Liver (tissue), 9 donors: Measurements from ENCODE around the gene ARID5B. TPM values are rescaled to one million over a fixed set of nuclear protein-coding genes. Genes with fewer than 3 reads are reported as not detected.

Experiments used
- DNase-seq: peaks from one replicate; pipeline ENCODE4 v3.0.0-alpha.2; 2017; ENCODE audit warnings: low spot score
- H3K27ac ChIP-seq, 2 donors: one replicate each; pipeline ENCODE4 v1.7.0; 2013; ENCODE audit warnings: inconsistent platforms in 2 of 2, low read length in 2 of 2, control low read depth in 1 of 2, low read depth in 1 of 2, mild to moderate bottlenecking in 1 of 2
- H3K27me3 ChIP-seq, 4 donors: one replicate each; pipeline versions ENCODE4 v1.6.1 to v1.7.0; 2013; ENCODE audit warnings: low read length in 3 of 4, inconsistent platforms in 1 of 4, mild to moderate bottlenecking in 1 of 4, moderate library complexity in 1 of 4; ENCODE audit not compliant: control insufficient read depth in 4 of 4, insufficient read depth in 4 of 4
- H3K36me3 ChIP-seq, 4 donors: one replicate each; pipeline versions ENCODE4 v1.6.1 to v1.7.0; 2013; ENCODE audit warnings: low read length in 3 of 4, mild to moderate bottlenecking in 3 of 4, low read depth in 1 of 4, moderate library complexity in 1 of 4; ENCODE audit not compliant: control insufficient read depth in 4 of 4, insufficient read depth in 3 of 4
- H3K4me1 ChIP-seq, 4 donors: one replicate each; pipeline versions ENCODE4 v1.6.1 to v1.7.0; 2013; ENCODE audit warnings: low read length in 3 of 4, mild to moderate bottlenecking in 3 of 4, moderate library complexity in 1 of 4; ENCODE audit not compliant: control insufficient read depth in 4 of 4, insufficient read depth in 4 of 4
- H3K4me3 ChIP-seq, 3 donors: one replicate each; pipeline versions ENCODE4 v1.6.1 to v1.7.0; 2013; ENCODE audit warnings: low read length in 3 of 3, control low read depth in 1 of 3, low read depth in 1 of 3, mild to moderate bottlenecking in 1 of 3
- H3K9ac ChIP-seq, 2 donors: one replicate each; pipeline ENCODE4 v1.7.0; 2013; ENCODE audit warnings: low read length in 2 of 2, mild to moderate bottlenecking in 2 of 2, moderate library complexity in 2 of 2, control low read depth in 1 of 2, low read depth in 1 of 2
- H3K9me3 ChIP-seq, 4 donors: one replicate each; pipeline versions ENCODE4 v1.6.1 to v1.7.0; 2013; ENCODE audit warnings: low read length in 3 of 4; ENCODE audit not compliant: control insufficient read depth in 4 of 4
- CTCF ChIP-seq: fragments of 150-350 bp; IDR thresholded peaks from 2 replicates; pipeline ENCODE4 v1.5.1; 2017; ENCODE audit warnings: improper control_type of control experiment, low read depth, low read length; ENCODE audit not compliant: missing input control
- EGR1 ChIP-seq, 2 donors: IDR thresholded peaks; 2 replicates each; pipeline ENCODE4 v1.6.1; 2016 to 2018; ENCODE audit warnings: antibody characterized with exemption in 2 of 2, low read depth in 2 of 2
- FOXA1 ChIP-seq: IDR thresholded peaks from 2 replicates; pipeline ENCODE4 v1.6.1; 2016; ENCODE audit warnings: antibody characterized with exemption
- HNF4A ChIP-seq, 2 donors: conservative IDR thresholded peaks; 2 replicates each; pipeline ENCODE4 v1.6.1; 2016; ENCODE audit warnings: antibody characterized with exemption in 2 of 2, mild to moderate bottlenecking in 2 of 2
- HNF4G ChIP-seq: IDR thresholded peaks from 2 replicates; pipeline ENCODE4 v1.6.1; 2016; ENCODE audit warnings: antibody characterized with exemption
- JUND ChIP-seq, 2 donors: IDR thresholded peaks; 2 replicates each; pipeline ENCODE4 v1.6.1; 2016; ENCODE audit warnings: antibody characterized with exemption in 2 of 2
- NR2F2 ChIP-seq: IDR thresholded peaks from 2 replicates; pipeline ENCODE4 v1.6.1; 2016; ENCODE audit warnings: antibody characterized with exemption
- RAD21 ChIP-seq, 2 donors: IDR thresholded peaks; 2 replicates each; pipeline ENCODE4 v1.6.1; 2016; ENCODE audit warnings: antibody characterized with exemption in 2 of 2, mild to moderate bottlenecking in 2 of 2
- RXRA ChIP-seq, 2 donors: IDR thresholded peaks; 2 replicates each; pipeline ENCODE4 v1.6.1; 2017 to 2018; ENCODE audit warnings: antibody characterized with exemption in 2 of 2, mild to moderate bottlenecking in 1 of 2
- SP1 ChIP-seq: IDR thresholded peaks from 2 replicates; pipeline ENCODE4 v1.6.1; 2018; ENCODE audit warnings: antibody characterized with exemption, mild to moderate bottlenecking
- TAF1 ChIP-seq: conservative IDR thresholded peaks from 2 replicates; pipeline ENCODE4 v1.6.1; 2016; ENCODE audit warnings: antibody characterized with exemption, mild to moderate bottlenecking
- YY1 ChIP-seq: IDR thresholded peaks from 2 replicates; pipeline ENCODE4 v1.6.1; 2016; ENCODE audit warnings: antibody characterized with exemption, mild to moderate bottlenecking
- ZBTB33 ChIP-seq: IDR thresholded peaks from 2 replicates; pipeline ENCODE4 v1.6.1; 2016; ENCODE audit warnings: antibody characterized with exemption
- WGBS: extraction: QIAGEN DNeasy Blood & Tissue Kit; methylation state at CpG from one replicate; pipeline ENCODE4 v1.1.7; 2013; 5-methylcytosine and 5-hydroxymethylcytosine counted together
- polyA plus RNA-seq, 2 donors: library from polyadenylated mRNA; stranded (reverse) in 1 of 2; unstranded in 1 of 2; fragments of 200-250 nt in 1 of 2; fragments of >200 nt in 1 of 2; fragmentation: Nextera tagmentation in 1 of 2; extraction: Ambion mirVana in 1 of 2; gene quantifications; one replicate each; pipeline versions ENCODE4 v1.2.1 to v1.2.3, GENCODE V29; 2013 to 2015
- total RNA-seq, 2 donors: library from RNA; depleted of rRNA; stranded (reverse); fragments of >200 nt; gene quantifications; one replicate each; pipeline ENCODE4 v1.2.3, GENCODE V29; 2014
- TF ChIP-seq, protein P1 (sequence below): IDR thresholded peaks from 2 replicates; pipeline ENCODE4 v1.6.1; 2016; ENCODE audit warnings: antibody characterized with exemption
- TF ChIP-seq, protein P2 (sequence below): IDR thresholded peaks from 2 replicates; pipeline ENCODE4 v1.6.1; 2016; ENCODE audit warnings: antibody characterized with exemption, mild to moderate bottlenecking
- donor health status: healthy.
- donor health status: healthy.
- donor health status: healthy.
- donor health status: healthy.
- donor health status: healthy.

The ARID5B gene
- total and polyA plus RNA-seq, 4 donors = 1.3 to 6.4 (median 5.2) TPM

- WGBS = 38% methylated on average over 1 of the region's 1 CpG
- Histone ChIP-seq H3K9ac (peak overlapping the region in 1 of 2 donors; percentile 5), H3K27ac (peak overlapping the region in 1 of 2 donors; percentile 60), H3K27me3 (no peaks in the 10 kb centered on the region), H3K9me3 (no peaks in the 10 kb centered on the region), H3K4me1 (peaks cover 0 to 8% (median 0%) of the 10 kb centered on the region in 4 donors), H3K36me3 (peaks cover 5 to 8% (median 6%) of the 10 kb centered on the region in 4 donors), H3K4me3 (no peak overlapping the region)
- DNase-seq = no peak
- TF ChIP-seq, protein P1, sequence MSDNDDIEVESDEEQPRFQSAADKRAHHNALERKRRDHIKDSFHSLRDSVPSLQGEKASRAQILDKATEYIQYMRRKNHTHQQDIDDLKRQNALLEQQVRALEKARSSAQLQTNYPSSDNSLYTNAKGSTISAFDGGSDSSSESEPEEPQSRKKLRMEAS = no peak
- no peak for TF ChIP-seq EGR1 (IDR thresholded peaks at IDR 0.05; ENCODE audit: low read depth in 2 of 2)
- TF ChIP-seq ZBTB33 = no peak
- TF ChIP-seq TAF1 = no peak
- no peak for TF ChIP-seq FOXA1
- TF ChIP-seq HNF4G = no peak
These were observed 180.8 kb downstream of the ARID5B start for GRCh38 chr10:62082271-62082656.

DNA sequence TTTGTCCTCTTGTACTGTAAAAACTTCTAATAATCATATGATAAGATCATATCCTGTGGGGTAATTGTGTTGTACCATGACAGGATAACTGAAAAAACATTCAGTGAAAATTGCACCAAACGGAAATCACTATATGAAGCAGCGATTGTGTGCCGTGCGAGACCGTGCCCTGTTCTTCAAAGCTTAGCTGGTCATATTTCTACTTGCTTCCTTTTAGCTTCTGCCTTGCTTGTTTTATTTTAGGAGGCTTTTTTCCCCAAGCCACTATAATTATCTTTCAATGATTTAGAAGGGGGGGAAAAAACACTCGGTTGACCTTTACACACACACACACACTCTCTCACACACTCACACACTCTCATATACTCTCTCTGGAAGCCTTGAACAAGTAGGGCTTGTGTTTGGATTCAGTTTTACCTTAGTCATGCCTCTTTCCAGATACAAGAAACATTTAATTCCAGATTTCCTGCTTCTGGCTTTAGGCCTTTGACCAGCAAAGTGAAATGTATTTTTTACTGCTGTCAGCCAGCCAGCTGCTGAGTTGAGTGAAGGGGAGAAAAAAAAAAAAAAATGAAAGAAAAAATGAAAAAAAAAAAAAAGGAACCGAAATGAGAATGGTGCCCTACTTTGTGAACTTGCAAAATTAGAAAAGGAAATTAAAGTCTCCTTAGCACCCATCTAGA, 181.4 kb downstream of the ARID5B start:
- H3K36me3 ChIP-seq = peaks cover 5 to 8% (median 6%) of the 10 kb centered on the region in 4 donors
- H3K4me3 ChIP-seq = no peak overlapping the region
- TF ChIP-seq JUND (IDR thresholded peaks at IDR 0.05) (no peak), HNF4A (conservative IDR thresholded peaks at IDR 0.05) (no peak), NR2F2 (peak; percentile 57), CTCF (no peak), FOXA1 (no peak), SP1 (no peak), TAF1 (no peak)
- H3K4me1 ChIP-seq = peaks cover 0 to 8% (median 0%) of the 10 kb centered on the region in 4 donors
- no peaks in the 10 kb centered on the region for H3K9me3 ChIP-seq
- whole genome bisulfite sequencing = 47% methylated on average over 7 of the region's 7 CpGs
- no peaks in the 10 kb centered on the region for H3K27me3 ChIP-seq
- H3K27ac ChIP-seq = peak overlapping the region; percentile 32 to 60
- DNase-seq = no peak
- H3K9ac ChIP-seq = peak overlapping the region in 1 of 2 donors; percentile 5

GRCh38 chr10:62083412-62084267, 182.1 kb downstream of the ARID5B start:
- Histone ChIP-seq H3K36me3 (peaks cover 5 to 15% (median 10%) of the 10 kb centered on the region in 4 donors), H3K27ac (peak overlapping the region; percentile 32 to 60), H3K4me3 (no peak overlapping the region), H3K9ac (no peak overlapping the region), H3K27me3 (no peaks in the 10 kb centered on the region), H3K9me3 (no peaks in the 10 kb centered on the region), H3K4me1 (peaks cover 0 to 8% (median 0%) of the 10 kb centered on the region in 4 donors)
- 72% methylated on average over 3 of the region's 3 CpGs for WGBS
- no peak for DNase-seq
- TF ChIP-seq NR2F2 (no peak), YY1 (no peak), CTCF (no peak), JUND (IDR thresholded peaks at IDR 0.05) (no peak), RAD21 (IDR thresholded peaks at IDR 0.05) (no peak), HNF4G (no peak), TAF1 (no peak), RXRA (IDR thresholded peaks at IDR 0.05) (no peak), FOXA1 (no peak), HNF4A (conservative IDR thresholded peaks at IDR 0.05) (no peak)
- TF ChIP-seq, protein P2, sequence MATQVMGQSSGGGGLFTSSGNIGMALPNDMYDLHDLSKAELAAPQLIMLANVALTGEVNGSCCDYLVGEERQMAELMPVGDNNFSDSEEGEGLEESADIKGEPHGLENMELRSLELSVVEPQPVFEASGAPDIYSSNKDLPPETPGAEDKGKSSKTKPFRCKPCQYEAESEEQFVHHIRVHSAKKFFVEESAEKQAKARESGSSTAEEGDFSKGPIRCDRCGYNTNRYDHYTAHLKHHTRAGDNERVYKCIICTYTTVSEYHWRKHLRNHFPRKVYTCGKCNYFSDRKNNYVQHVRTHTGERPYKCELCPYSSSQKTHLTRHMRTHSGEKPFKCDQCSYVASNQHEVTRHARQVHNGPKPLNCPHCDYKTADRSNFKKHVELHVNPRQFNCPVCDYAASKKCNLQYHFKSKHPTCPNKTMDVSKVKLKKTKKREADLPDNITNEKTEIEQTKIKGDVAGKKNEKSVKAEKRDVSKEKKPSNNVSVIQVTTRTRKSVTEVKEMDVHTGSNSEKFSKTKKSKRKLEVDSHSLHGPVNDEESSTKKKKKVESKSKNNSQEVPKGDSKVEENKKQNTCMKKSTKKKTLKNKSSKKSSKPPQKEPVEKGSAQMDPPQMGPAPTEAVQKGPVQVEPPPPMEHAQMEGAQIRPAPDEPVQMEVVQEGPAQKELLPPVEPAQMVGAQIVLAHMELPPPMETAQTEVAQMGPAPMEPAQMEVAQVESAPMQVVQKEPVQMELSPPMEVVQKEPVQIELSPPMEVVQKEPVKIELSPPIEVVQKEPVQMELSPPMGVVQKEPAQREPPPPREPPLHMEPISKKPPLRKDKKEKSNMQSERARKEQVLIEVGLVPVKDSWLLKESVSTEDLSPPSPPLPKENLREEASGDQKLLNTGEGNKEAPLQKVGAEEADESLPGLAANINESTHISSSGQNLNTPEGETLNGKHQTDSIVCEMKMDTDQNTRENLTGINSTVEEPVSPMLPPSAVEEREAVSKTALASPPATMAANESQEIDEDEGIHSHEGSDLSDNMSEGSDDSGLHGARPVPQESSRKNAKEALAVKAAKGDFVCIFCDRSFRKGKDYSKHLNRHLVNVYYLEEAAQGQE = no peak
